Nephron (organoid): ENCODE data around the gene TEX13D.

ENCODE experiments used
- H3K27ac Mint-ChIP-seq, 3 experiments: 2 replicates each; pipeline ENCODE4 v1.8.0; 2020; ENCODE audit warnings: mixed read lengths in 3 of 3, mild to moderate bottlenecking in 2 of 3, moderate library complexity in 1 of 3
- H3K27me3 Mint-ChIP-seq: 2 replicates; pipeline ENCODE4 v1.8.0; 2021; ENCODE audit warnings: low read depth, mild to moderate bottlenecking, moderate library complexity, mixed read lengths
- H3K36me3 Mint-ChIP-seq: 2 replicates; pipeline ENCODE4 v1.8.0; 2020; ENCODE audit warnings: low read depth, mixed read lengths
- H3K4me1 Mint-ChIP-seq: 2 replicates; pipeline ENCODE4 v1.8.0; 2020; ENCODE audit warnings: mixed read lengths
- H3K4me3 Mint-ChIP-seq, 3 experiments: 2 replicates each; pipeline ENCODE4 v1.8.0; 2020; ENCODE audit warnings: mild to moderate bottlenecking in 3 of 3, mixed read lengths in 3 of 3, moderate library complexity in 2 of 3
- H3K9me3 Mint-ChIP-seq: 2 replicates; pipeline ENCODE4 v1.8.0; 2020; ENCODE audit warnings: mixed read lengths
- TF ChIP-seq, protein P1 (sequence below), 3 experiments: fragments of 200-600 bp; sonication (generic); IDR thresholded peaks; one replicate each; pipeline ENCODE4 v1.5.0; 2021; ENCODE audit warnings: antibody characterized with exemption in 3 of 3; ENCODE audit not compliant: unreplicated experiment in 3 of 3

TEX13D gene

DNA sequence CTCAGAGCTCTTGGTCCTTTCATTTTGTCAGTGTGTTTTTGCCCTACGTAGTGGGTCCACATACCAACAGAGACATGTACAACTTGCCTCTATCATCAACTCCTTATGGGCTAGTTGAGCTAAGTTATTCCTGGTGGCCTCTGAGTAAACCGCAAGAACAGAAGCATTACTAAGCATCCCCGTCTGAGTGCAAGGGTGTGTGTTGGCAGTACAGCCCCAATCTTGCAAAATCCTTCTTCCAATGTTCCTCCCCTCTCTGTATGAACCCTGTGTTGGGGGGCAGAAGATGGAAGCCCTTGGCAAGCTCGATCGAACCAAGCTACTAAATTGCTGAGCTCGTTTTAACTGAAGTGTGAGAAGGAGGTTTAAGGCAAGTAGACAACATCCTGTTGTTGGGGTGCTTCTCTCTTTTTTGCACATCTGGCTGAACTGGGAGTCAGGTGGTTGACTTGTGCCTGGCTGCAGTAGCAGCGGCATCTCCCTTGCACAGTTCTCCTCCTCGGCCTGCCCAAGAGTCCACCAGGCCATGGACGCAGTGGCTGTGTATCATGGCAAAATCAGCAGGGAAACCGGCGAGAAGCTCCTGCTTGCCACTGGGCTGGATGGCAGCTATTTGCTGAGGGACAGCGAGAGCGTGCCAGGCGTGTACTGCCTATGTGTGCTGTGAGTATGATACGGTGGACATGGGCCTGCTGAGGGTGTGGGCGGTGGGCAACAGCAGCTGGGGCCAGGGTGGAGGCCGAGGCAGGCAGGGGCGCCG lies 13.8 kb downstream of the TEX13D start, which contains the start of gene SH2D1A:
Gene SH2D1A, plus strand, starts transcription at position 447 of the 760 bp plus-strand sequence. Its CDS starts 80 bp downstream, at position 527.
- TF ChIP-seq, protein P1, sequence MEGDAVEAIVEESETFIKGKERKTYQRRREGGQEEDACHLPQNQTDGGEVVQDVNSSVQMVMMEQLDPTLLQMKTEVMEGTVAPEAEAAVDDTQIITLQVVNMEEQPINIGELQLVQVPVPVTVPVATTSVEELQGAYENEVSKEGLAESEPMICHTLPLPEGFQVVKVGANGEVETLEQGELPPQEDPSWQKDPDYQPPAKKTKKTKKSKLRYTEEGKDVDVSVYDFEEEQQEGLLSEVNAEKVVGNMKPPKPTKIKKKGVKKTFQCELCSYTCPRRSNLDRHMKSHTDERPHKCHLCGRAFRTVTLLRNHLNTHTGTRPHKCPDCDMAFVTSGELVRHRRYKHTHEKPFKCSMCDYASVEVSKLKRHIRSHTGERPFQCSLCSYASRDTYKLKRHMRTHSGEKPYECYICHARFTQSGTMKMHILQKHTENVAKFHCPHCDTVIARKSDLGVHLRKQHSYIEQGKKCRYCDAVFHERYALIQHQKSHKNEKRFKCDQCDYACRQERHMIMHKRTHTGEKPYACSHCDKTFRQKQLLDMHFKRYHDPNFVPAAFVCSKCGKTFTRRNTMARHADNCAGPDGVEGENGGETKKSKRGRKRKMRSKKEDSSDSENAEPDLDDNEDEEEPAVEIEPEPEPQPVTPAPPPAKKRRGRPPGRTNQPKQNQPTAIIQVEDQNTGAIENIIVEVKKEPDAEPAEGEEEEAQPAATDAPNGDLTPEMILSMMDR (IDR thresholded peaks at IDR 0.05; ENCODE audit: unreplicated experiment in 3 of 3), result no peak
- Mint-ChIP-seq H3K27me3 (no peaks in the 10 kb centered on the region), H3K27ac (no peak within 1 kb of the TSS), H3K4me1 (no peaks in the 10 kb centered on the region), H3K9me3 (no peaks in the 10 kb centered on the region), H3K4me3 (no peak within 1 kb of the TSS), H3K36me3 (no peaks in the 10 kb centered on the region)

DNA sequence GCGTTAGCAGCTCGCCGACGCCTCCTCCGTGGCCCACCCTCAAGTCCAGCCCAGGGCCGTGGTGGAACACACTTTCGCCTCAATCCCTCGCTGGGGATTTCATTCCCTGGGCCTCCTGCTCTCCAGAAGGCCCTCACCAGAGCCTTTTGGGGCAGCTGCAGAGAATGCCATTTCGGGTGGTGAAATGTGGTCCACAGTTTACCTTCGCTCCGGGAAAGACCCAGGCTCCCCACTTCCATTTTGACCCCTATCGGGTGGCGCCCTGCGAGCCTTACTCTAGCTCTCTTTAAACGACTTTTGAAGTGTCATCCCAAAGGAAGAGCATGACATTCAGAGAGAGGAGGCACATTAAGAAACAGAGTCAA lies 14.4 kb downstream of the TEX13D start:
- H3K9me3 Mint-ChIP-seq, result no peaks in the 10 kb centered on the region
- TF ChIP-seq, protein P1 (IDR thresholded peaks at IDR 0.05; ENCODE audit: unreplicated experiment in 3 of 3), result no peak

DNA sequence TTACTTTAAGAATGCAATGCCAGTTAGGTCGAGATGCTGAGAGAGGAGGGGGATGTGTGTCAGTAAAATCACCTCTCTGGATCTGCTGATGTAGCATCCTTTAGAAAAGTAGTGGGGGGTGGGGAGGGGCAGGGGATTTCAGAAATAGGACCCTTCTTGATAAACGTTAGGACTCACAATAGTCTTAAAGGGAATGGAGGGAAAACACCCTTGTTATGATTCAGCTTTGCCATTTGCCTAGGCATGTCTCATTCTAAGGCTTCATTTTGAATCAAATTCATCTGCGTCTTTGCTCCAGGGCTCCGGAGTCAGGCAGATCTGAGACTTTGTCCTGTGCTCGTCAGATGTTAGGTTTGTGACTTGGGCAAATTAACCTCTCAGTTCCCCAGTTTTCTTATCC lies 14.8 kb downstream of the TEX13D start:
- no peaks in the 10 kb centered on the region for H3K4me1 Mint-ChIP-seq
- H3K36me3 Mint-ChIP-seq, result no peaks in the 10 kb centered on the region
- H3K27ac Mint-ChIP-seq, result no peak overlapping the region
- TF ChIP-seq, protein P1 (IDR thresholded peaks at IDR 0.05; ENCODE audit: unreplicated experiment in 3 of 3), result no peak
- H3K27me3 Mint-ChIP-seq, result no peaks in the 10 kb centered on the region
- no peaks in the 10 kb centered on the region for H3K9me3 Mint-ChIP-seq
- H3K4me3 Mint-ChIP-seq, result no peak overlapping the region

More for the DNA sequence above, 14.4 kb downstream of the TEX13D start:
- H3K36me3 Mint-ChIP-seq, result no peaks in the 10 kb centered on the region
- H3K4me1 Mint-ChIP-seq, result no peaks in the 10 kb centered on the region
- H3K27me3 Mint-ChIP-seq, result no peaks in the 10 kb centered on the region
- no peak overlapping the region for H3K27ac Mint-ChIP-seq
- no peak overlapping the region for H3K4me3 Mint-ChIP-seq

DNA sequence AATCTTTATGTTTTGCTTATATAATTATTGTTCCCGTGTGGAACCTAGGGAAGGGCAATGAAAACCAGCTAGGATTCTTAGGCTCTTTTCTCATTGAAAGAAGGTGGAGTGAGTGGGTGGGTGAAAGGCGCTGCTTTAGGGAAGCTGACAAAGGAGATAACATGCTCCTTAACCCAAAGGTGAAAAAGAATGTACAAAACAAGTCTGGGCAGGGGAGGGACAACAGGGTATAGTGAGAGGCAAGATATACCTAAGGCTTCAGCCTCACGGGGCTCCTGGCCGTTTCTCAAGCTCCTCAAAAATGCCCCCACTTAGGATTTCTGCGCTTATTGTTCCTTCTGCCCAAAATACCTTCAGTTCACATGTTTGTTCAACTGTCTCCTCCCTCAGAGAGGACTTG lies 15.7 kb downstream of the TEX13D start:
- H3K27me3 Mint-ChIP-seq, result no peaks in the 10 kb centered on the region
- TF ChIP-seq, protein P1 (IDR thresholded peaks at IDR 0.05; ENCODE audit: unreplicated experiment in 3 of 3), result no peak
- no peaks in the 10 kb centered on the region for H3K4me1 Mint-ChIP-seq
- no peak overlapping the region for H3K4me3 Mint-ChIP-seq
- H3K27ac Mint-ChIP-seq, result no peak overlapping the region
- no peaks in the 10 kb centered on the region for H3K36me3 Mint-ChIP-seq
- no peaks in the 10 kb centered on the region for H3K9me3 Mint-ChIP-seq

DNA sequence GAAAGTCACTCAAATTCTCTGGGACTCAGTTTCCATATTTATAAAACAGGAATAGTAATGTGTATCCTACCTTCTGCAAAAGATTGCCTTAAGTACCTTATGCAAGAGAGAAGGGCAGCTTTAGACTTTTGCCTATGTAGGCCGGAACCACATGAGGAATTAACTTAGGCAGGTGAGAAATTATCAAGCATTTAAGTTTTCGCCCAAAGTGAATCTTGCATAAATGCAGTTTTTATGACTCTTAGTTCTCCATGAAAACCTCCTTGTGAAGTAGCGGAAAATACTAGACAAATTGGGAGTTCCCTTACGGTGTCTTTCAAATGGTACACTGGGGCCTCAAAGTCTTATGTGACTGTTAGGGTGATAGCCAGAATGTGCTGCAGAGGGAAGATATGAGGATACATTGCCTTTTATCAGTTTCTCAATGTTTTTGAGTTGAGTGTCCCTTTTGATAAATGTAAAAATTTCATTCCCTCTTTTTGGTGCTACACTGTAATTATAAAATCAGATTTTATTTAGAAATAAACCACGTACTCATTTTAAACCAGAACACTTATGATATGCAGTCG lies 16.5 kb downstream of the TEX13D start:
- Mint-ChIP-seq H3K9me3 (no peaks in the 10 kb centered on the region), H3K27ac (no peak overlapping the region), H3K27me3 (no peaks in the 10 kb centered on the region), H3K4me1 (no peaks in the 10 kb centered on the region), H3K4me3 (no peak overlapping the region), H3K36me3 (no peaks in the 10 kb centered on the region)
- TF ChIP-seq, protein P1 (IDR thresholded peaks at IDR 0.05; ENCODE audit: unreplicated experiment in 3 of 3), result no peak

DNA sequence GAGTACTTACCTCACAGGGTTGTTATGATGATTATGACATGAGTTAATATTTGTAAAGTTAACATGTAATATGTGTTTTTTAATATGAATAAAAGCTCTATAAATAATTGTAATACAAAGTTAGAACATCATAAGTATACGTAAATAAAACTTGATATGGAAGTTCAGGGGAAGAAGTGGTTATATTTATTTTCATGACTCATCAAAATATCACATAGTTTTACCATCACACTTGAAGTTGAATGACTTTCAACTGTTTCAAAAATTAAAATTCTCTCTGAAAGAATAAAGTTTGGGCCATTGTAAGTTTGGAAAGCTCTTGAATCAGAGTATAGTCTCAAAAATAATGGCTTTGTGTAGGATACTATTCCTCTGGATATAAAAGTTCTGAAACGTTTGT lies 22.2 kb downstream of the TEX13D start:
- H3K36me3 Mint-ChIP-seq, result no peaks in the 10 kb centered on the region

More for the DNA sequence above, 22.2 kb downstream of the TEX13D start:
- TF ChIP-seq, protein P1 (IDR thresholded peaks at IDR 0.05; ENCODE audit: unreplicated experiment in 3 of 3), result no peak
- no peaks in the 10 kb centered on the region for H3K4me1 Mint-ChIP-seq
- H3K9me3 Mint-ChIP-seq, result no peaks in the 10 kb centered on the region
- H3K27ac Mint-ChIP-seq, result no peak overlapping the region
- no peaks in the 10 kb centered on the region for H3K27me3 Mint-ChIP-seq
- H3K4me3 Mint-ChIP-seq, result no peak overlapping the region
